CD4-positive, alpha-beta T cell treated with Interleukin-10 for 1 hour (primary cell): ENCODE data around the gene PPTC7.
"Not testable (repeated sequence)": the region's sequence is repeated elsewhere in the genome, so short reads cannot be mapped to it uniquely, and the experiment has no call there.

Experiments
- DNase-seq: peaks from one replicate; pipeline ENCODE4 v3.0.0-alpha.2; 2020

PPTC7 gene

GRCh38 chr12:110531741-110532333 is 51.3 kb downstream of the PPTC7 start:
- no peak for DNase-seq

- no peak for DNase-seq
These were observed 52.6 kb downstream of the PPTC7 start for GRCh38 chr12:110530511-110530910.

GRCh38 chr12:110528277-110528839 is 54.8 kb downstream of the PPTC7 start:
- no peak for DNase-seq

DNA sequence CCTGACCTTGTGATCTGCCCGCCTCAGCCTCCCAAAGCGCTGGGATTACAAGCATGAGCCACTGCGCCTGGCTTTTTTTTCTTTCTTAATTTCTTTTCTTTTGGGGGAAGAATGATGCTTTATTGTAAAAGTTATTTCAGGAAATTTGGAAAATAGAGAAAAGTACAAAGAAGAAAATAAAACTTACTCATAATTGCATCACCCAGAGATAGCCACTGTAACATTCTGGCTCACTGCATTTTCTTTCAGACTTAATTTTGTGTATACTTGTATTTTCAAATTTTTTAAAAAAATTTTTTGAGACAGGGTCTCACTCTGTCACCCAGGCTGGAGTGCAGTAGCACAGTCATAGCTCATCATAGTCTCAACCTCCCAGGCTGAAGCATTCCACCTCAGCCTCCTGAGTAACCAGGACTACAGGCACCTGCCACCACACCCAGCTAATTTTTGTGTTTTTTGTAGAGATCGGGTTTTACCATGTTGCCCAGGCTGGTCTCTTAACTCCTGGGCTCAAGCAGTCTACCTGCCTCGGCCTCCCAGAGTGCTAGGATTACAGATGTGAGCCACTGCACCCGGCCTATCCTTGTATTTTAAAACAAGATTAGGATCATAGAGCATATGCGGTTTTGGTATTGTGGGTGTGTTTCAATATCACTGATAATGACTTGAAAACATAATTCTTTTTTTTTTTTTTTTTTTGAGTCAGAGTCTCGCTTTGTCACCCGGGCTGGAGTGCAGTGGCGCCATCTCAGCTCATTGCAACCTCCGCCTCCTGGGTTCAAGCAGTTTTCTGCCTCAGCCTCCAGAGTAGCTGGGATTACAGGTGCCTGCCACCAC is 62.0 kb downstream of the PPTC7 start:
- not testable (repeated sequence) for DNase-seq

GRCh38 chr12:110518014-110518413 is 65.1 kb downstream of the PPTC7 start:
- not testable (repeated sequence) for DNase-seq

DNA sequence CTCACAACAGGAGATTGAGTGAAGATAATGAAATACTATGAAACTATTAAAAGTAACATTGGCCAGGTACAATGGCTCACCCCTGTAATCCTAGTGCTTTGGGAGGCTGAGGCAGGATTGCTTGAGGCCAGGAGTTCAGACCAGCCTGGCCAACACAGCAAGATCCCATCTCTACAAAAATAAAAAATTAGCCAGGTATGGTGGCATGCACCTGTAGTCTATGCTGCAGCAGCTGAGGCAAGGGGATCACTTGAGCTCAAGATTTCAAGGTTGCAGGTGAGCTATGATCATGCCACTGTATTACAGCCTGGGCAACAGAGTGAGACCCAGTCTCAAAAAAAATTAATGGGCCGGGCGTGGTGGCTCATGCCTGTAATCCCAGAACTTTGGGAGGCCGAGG is 66.1 kb downstream of the PPTC7 start:
- no peak for DNase-seq

GRCh38 chr12:110514363-110514762 is 68.8 kb downstream of the PPTC7 start:
- DNase-seq, result no peak

GRCh38 chr12:110513842-110514241 is 69.3 kb downstream of the PPTC7 start:
- no peak for DNase-seq

DNA sequence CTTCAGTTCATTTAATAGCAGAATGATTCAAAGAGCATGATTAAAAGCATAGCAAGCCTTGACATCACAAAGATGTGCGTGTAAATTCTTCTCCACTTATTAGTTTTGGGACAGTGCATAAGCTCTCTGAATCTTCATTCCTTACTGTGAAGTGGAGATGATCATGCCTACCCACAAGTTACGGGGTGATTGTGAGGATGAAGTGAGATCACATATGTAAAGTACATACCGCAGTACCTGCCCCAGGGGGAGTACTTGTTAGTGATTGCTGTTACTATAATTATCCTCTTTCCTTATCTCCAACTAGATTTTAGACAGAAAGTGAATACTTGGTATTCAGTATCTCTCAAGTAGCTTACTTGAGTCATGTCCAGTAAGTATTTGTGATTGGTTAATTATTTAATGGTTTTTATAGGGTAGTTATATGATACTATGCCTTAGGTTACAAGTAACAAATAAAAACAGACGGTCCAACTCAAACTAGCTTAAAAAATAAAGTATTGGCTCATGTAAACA is 75.0 kb downstream of the PPTC7 start:
- no peak for DNase-seq

- DNase-seq, result no peak
These were observed 77.8 kb downstream of the PPTC7 start for GRCh38 chr12:110505332-110505731.

- no peak for DNase-seq
These were observed 79.7 kb downstream of the PPTC7 start for GRCh38 chr12:110503432-110503831.

GRCh38 chr12:110501752-110502738 is 81.1 kb downstream of the PPTC7 start, which contains the start of the genes RAD9B and VPS29:
RAD9B (plus strand) TSS chr12:110502331; CDS start chr12:110502338, 7 bp downstream.
VPS29 (minus strand) TSS chr12:110502111; CDS start chr12:110502051, 60 bp downstream.
- DNase-seq, result peak; percentile 99

GRCh38 chr12:110501399-110501751 is 81.7 kb downstream of the PPTC7 start:
- peak; percentile 50 for DNase-seq

DNA sequence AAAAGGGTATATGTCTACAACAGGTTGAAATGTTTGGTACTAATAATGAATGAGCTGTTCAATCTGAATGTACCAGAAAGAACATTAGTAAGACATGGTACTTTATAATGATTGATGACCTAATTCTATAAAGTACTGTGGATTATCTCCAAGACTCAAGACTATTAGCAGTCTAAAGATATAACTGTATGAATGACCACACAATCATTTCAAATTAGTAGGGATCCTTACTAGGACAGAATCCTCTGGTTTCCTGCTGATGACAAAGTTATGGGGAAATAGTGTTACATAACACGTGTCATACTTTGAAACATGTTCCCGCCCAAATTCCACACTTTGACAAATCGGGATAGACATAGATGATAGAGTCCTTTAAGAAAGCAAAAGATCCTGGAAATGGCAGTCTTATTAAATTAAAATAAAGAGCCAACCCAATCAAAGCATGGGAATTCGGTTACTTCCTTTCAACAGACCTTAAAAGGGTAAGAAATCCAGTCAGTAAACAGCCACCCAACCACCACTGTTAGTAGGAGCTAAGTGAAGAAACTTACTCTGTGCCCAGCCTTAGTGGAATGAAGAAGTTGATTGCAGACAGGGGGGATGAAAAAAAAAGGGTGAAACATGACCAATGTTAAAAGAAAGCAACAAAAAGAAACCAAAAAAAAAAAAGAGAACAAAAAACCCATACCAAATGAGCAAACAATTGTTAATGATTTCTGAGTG is 84.0 kb downstream of the PPTC7 start:
- DNase-seq, result no peak
